HEK293 (cell line): ENCODE measurements around the gene DISP3.

Experiments used
- CTCF ChIA-PET: fragments of 350-600 bp; formaldehyde crosslinking; extraction: SDS; loops from one replicate; lab custom pipeline; 2021; ENCODE audit warnings: antibody characterized with exemption; lab: Yijun Ruan, JAX
- POLR2A ChIA-PET: fragments of 300-600 bp; formaldehyde crosslinking; extraction: SDS; loops from one replicate; lab custom pipeline; 2020; ENCODE audit warnings: antibody characterized with exemption, inconsistent platforms; lab: Yijun Ruan, JAX
- H3K27ac ChIP-seq: fragments of 200-500 bp; sonication (Bioruptor generic); 2 replicates; pipeline ENCODE4 v1.5.1; 2014; ENCODE audit warnings: low read depth, low read length, control low read depth, inconsistent platforms; ENCODE audit errors: extremely low read depth
- H3K36me3 ChIP-seq, 2 experiments: fragments of 200-500 bp in 1 of 2; sonication (Bioruptor generic) in 1 of 2; 1 replicate in 1 of 2; 2 replicates in 1 of 2; pipeline ENCODE4 v1.5.1; 2014 to 2017; ENCODE audit warnings: inconsistent platforms in 2 of 2, low read length in 2 of 2; ENCODE audit not compliant: control insufficient read depth in 2 of 2, insufficient read depth in 1 of 2
- H3K4me1 ChIP-seq: fragments of 200-500 bp; sonication (Bioruptor generic); 2 replicates; pipeline ENCODE4 v1.5.1; 2014; ENCODE audit warnings: mild to moderate bottlenecking, low read length, inconsistent platforms; ENCODE audit not compliant: control insufficient read depth, insufficient read depth
- H3K4me3 ChIP-seq: 2 replicates; pipeline ENCODE4 v1.5.1; 2011; ENCODE audit warnings: low read depth, mild to moderate bottlenecking, control low read depth, low read length, moderate library complexity
- H3K9me3 ChIP-seq: fragments of 200-500 bp; sonication (Bioruptor generic); 2 replicates; pipeline ENCODE4 v1.5.1; 2014; ENCODE audit warnings: low read depth, low read length, inconsistent platforms; ENCODE audit not compliant: control insufficient read depth, insufficient read depth
- GLI2 ChIP-seq: fragments of 450-650 bp; formaldehyde crosslinking; IDR thresholded peaks from 2 replicates; pipeline ENCODE4; 2017; ENCODE audit warnings: missing biosample characterization, missing genetic modification characterization, low read depth, borderline replicate concordance
- GLIS1 ChIP-seq: fragments of 450-650 bp; formaldehyde crosslinking; IDR thresholded peaks from 2 replicates; pipeline ENCODE4 v1.5.1; 2016; ENCODE audit warnings: missing biosample characterization, missing genetic modification characterization
- REPIN1 ChIP-seq: fragments of 450-650 bp; formaldehyde crosslinking; IDR thresholded peaks from 2 replicates; pipeline ENCODE4 v1.5.1; 2017; ENCODE audit warnings: missing biosample characterization, missing genetic modification characterization, low read depth
- REST ChIP-seq: fragments of 450-650 bp; formaldehyde crosslinking; IDR thresholded peaks from 2 replicates; pipeline ENCODE4 v1.5.1; 2016; ENCODE audit warnings: missing biosample characterization, missing genetic modification characterization
- SALL2 ChIP-seq: fragments of 450-650 bp; formaldehyde crosslinking; IDR thresholded peaks from 2 replicates; pipeline ENCODE4 v1.5.0; 2017; ENCODE audit warnings: missing biosample characterization, mild to moderate bottlenecking, missing genetic modification characterization, borderline replicate concordance
- SP2 ChIP-seq: fragments of 450-650 bp; formaldehyde crosslinking; IDR thresholded peaks from 2 replicates; pipeline ENCODE4 v1.5.1; 2016; ENCODE audit warnings: missing biosample characterization, missing genetic modification characterization
- SP3 ChIP-seq: fragments of 450-650 bp; formaldehyde crosslinking; IDR thresholded peaks from 2 replicates; pipeline ENCODE4 v1.5.1; 2016; ENCODE audit warnings: missing biosample characterization, missing genetic modification characterization
- SP7 ChIP-seq: fragments of 450-650 bp; formaldehyde crosslinking; IDR thresholded peaks from 2 replicates; pipeline ENCODE4 v1.5.1; 2016; ENCODE audit warnings: missing biosample characterization, missing genetic modification characterization
- ZBTB10 ChIP-seq: fragments of 450-650 bp; formaldehyde crosslinking; IDR thresholded peaks from 2 replicates; pipeline ENCODE4 v1.5.1; 2016; ENCODE audit warnings: missing biosample characterization, missing genetic modification characterization
- ZBTB11 ChIP-seq: fragments of 450-650 bp; formaldehyde crosslinking; conservative IDR thresholded peaks from 2 replicates; pipeline ENCODE4 v1.5.1; 2016; ENCODE audit warnings: low read depth, missing biosample characterization, missing genetic modification characterization
- ZBTB20 ChIP-seq: fragments of 450-650 bp; formaldehyde crosslinking; IDR thresholded peaks from 2 replicates; pipeline ENCODE4 v1.5.1; 2016; ENCODE audit warnings: missing biosample characterization, missing genetic modification characterization
- ZEB2 ChIP-seq: fragments of 450-650 bp; formaldehyde crosslinking; IDR thresholded peaks from 2 replicates; pipeline ENCODE4 v1.5.1; 2016; ENCODE audit warnings: missing biosample characterization, missing genetic modification characterization
- ZIC2 ChIP-seq: fragments of 450-650 bp; formaldehyde crosslinking; IDR thresholded peaks from 2 replicates; pipeline ENCODE4 v1.5.1; 2016; ENCODE audit warnings: missing biosample characterization, missing genetic modification characterization
- ZNF302 ChIP-seq: fragments of 450-650 bp; formaldehyde crosslinking; IDR thresholded peaks from 2 replicates; pipeline ENCODE4 v1.5.1; 2016; ENCODE audit warnings: missing biosample characterization, missing genetic modification characterization, low read depth
- ZNF324 ChIP-seq: fragments of 450-650 bp; formaldehyde crosslinking; IDR thresholded peaks from 2 replicates; pipeline ENCODE4 v1.5.1; 2016; ENCODE audit warnings: missing biosample characterization, missing genetic modification characterization
- ZNF335 ChIP-seq: fragments of 450-650 bp; formaldehyde crosslinking; conservative IDR thresholded peaks from 2 replicates; pipeline ENCODE4 v1.5.1; 2016; ENCODE audit warnings: missing biosample characterization, missing genetic modification characterization
- ZNF37A ChIP-seq: fragments of 450-650 bp; IDR thresholded peaks from 2 replicates; pipeline ENCODE4 v1.5.1; 2018; ENCODE audit warnings: missing biosample characterization, missing genetic modification characterization
- ZNF423 ChIP-seq: fragments of 450-650 bp; formaldehyde crosslinking; IDR thresholded peaks from 2 replicates; pipeline ENCODE4 v1.5.1; 2016; ENCODE audit warnings: missing biosample characterization, missing genetic modification characterization
- ZNF501 ChIP-seq: fragments of 450-650 bp; formaldehyde crosslinking; IDR thresholded peaks from 2 replicates; pipeline ENCODE4 v1.5.1; 2016; ENCODE audit warnings: missing biosample characterization, missing genetic modification characterization
- ZNF513 ChIP-seq: fragments of 450-650 bp; IDR thresholded peaks from 2 replicates; pipeline ENCODE4 v1.5.1; 2018; ENCODE audit warnings: missing biosample characterization, missing genetic modification characterization
- ZNF585B ChIP-seq: fragments of 450-650 bp; formaldehyde crosslinking; IDR thresholded peaks from 2 replicates; pipeline ENCODE4 v1.5.1; 2016; ENCODE audit warnings: missing biosample characterization, missing genetic modification characterization
- ZNF600 ChIP-seq: fragments of 450-650 bp; formaldehyde crosslinking; IDR thresholded peaks from 2 replicates; pipeline ENCODE4 v1.5.1; 2016; ENCODE audit warnings: missing biosample characterization, missing genetic modification characterization
- ZNF677 ChIP-seq: fragments of 450-650 bp; IDR thresholded peaks from 2 replicates; pipeline ENCODE4 v1.5.0; 2018; ENCODE audit warnings: missing biosample characterization, mild to moderate bottlenecking, missing genetic modification characterization, moderate library complexity
- ZNF785 ChIP-seq: fragments of 450-650 bp; formaldehyde crosslinking; IDR thresholded peaks from 2 replicates; pipeline ENCODE4 v1.5.1; 2016; ENCODE audit warnings: missing biosample characterization, missing genetic modification characterization
- ZNF843 ChIP-seq: fragments of 450-650 bp; formaldehyde crosslinking; IDR thresholded peaks from 2 replicates; pipeline ENCODE4 v1.5.1; 2016; ENCODE audit warnings: missing biosample characterization, missing genetic modification characterization

DISP3 gene

GRCh38 chr1:11478571-11479374 lies at the start of gene DISP3:
DISP3 (plus strand) TSS chr1:11479155; CDS start chr1:11500993, 21,838 bp downstream.
- Histone ChIP-seq H3K36me3 (no peaks in the 10 kb centered on the region), H3K4me1 (no peaks in the 10 kb centered on the region), H3K9me3 (no peaks in the 10 kb centered on the region), H3K27ac (peak within 1 kb of the TSS; percentile 82), H3K4me3 (peak within 1 kb of the TSS; percentile 46)
- ChIA-PET CTCF (interaction anchor here (0.5 to 1.7 kb wide), 18 partner anchors 11 to 443 kb away, joined by 3 to 7 read pairs (median 4); no protein-coding TSS in a partner anchor), POLR2A (interaction anchor here (0.6 to 1.3 kb wide), 4 partner anchors 10 to 128 kb away, joined by 3 to 4 read pairs (median 3); no protein-coding TSS in a partner anchor)
- peak; percentile 56; the same call in 1 of the 2 replicates for TF ChIP-seq REST (tag by site-specific recombination)
- TF ChIP-seq ZNF501 (tag by site-specific recombination), result 0 out of 2 replicates have a peak, but pooled peaks have one; percentile 39
- TF ChIP-seq ZNF423, result no peak
- TF ChIP-seq ZBTB11, result peak; percentile 68; the same call in 1 of the 2 replicates
- TF ChIP-seq ZNF843 (tag by site-specific recombination), result peak; percentile 66
- TF ChIP-seq ZNF677 (tag by site-specific recombination), result 0 out of 2 replicates have a peak, but pooled peaks have one; percentile 38
- peak; percentile 79 for TF ChIP-seq GLIS1 (tag by site-specific recombination)
- no peak for TF ChIP-seq ZNF302 (tag by site-specific recombination)
- peak; percentile 71 for TF ChIP-seq ZBTB20
- TF ChIP-seq ZBTB10 (tag by site-specific recombination), result peak; percentile 72
- peak; percentile 50; the same call in 1 of the 2 replicates for TF ChIP-seq ZNF600 (tag by site-specific recombination)
- no peak; the same call in 1 of the 2 replicates for TF ChIP-seq REPIN1 (tag by site-specific recombination)
- 0 out of 2 replicates have a peak, but pooled peaks have one; percentile 19 for TF ChIP-seq ZNF585B
- TF ChIP-seq ZNF785 (tag by site-specific recombination), result peak; percentile 45; the same call in 1 of the 2 replicates
- peak; percentile 78 for TF ChIP-seq SP7 (tag by site-specific recombination)
- TF ChIP-seq ZNF37A (tag by site-specific recombination), result peak; percentile 68
- TF ChIP-seq ZNF513 (tag by site-specific recombination), result no peak
- TF ChIP-seq GLI2, result no peak
- 0 out of 2 replicates have a peak, but pooled peaks have one; percentile 15 for TF ChIP-seq ZNF335 (tag by site-specific recombination)
- TF ChIP-seq SP3 (tag by site-specific recombination), result peak; percentile 53
- peak; percentile 90 for TF ChIP-seq ZIC2 (tag by site-specific recombination)
- 0 out of 2 replicates have a peak, but pooled peaks have one; percentile 38 for TF ChIP-seq ZNF324 (tag by site-specific recombination)
- 0 out of 2 replicates have a peak, but pooled peaks have one; percentile 37 for TF ChIP-seq SP2
- peak; percentile 44; the same call in 1 of the 2 replicates for TF ChIP-seq SALL2 (tag by site-specific recombination)
- peak; percentile 33; the same call in 1 of the 2 replicates for TF ChIP-seq ZEB2 (tag by site-specific recombination)
